GM13977 (cell line): ENCODE data around the gene ALX4.

Experiments used
- DNase-seq: peaks from one replicate; pipeline ENCODE4 v3.0.0; 2012; ENCODE audit warnings: low spot score
- CTCF ChIP-seq: IDR thresholded peaks from 2 replicates; pipeline ENCODE4 v1.5.1; 2012; ENCODE audit warnings: mild to moderate bottlenecking, control low read depth; ENCODE audit not compliant: insufficient read depth; ENCODE audit errors: extremely low read depth, missing control alignments
- in situ Hi-C: fragments of 300-500 bp; cut with MboI; formaldehyde crosslinking; loops from one replicate; pipeline ENCODE4 v1.12.0; 2022; ENCODE audit warnings: low sequenced_read_pairs, low pct_unique_long_range_greater_than_20kb, mixed read lengths, inconsistent platforms; ENCODE audit not compliant: unreplicated experiment

Gene ALX4

GRCh38 chr11:44351006-44351660 lies 41.2 kb upstream of the ALX4 start:
- in situ Hi-C loops, result no loop called here
- TF ChIP-seq CTCF, result no peak
- peak; percentile 48 for DNase-seq

GRCh38 chr11:44349328-44349727 lies 39.4 kb upstream of the ALX4 start:
- in situ Hi-C loops, result no loop called here
- no peak for DNase-seq
- no peak for TF ChIP-seq CTCF

GRCh38 chr11:44348721-44349120 lies 38.8 kb upstream of the ALX4 start:
- TF ChIP-seq CTCF, result no peak
- DNase-seq, result no peak
- in situ Hi-C loops, result no loop called here

- TF ChIP-seq CTCF, result no peak
Measured at GRCh38 chr11:44348114-44348513, 38.2 kb upstream of the ALX4 start.

GRCh38 chr11:44347538-44347937 lies 37.6 kb upstream of the ALX4 start:
- no peak for TF ChIP-seq CTCF
- DNase-seq, result no peak
- in situ Hi-C loops, result no loop called here

More at GRCh38 chr11:44348114-44348513, 38.2 kb upstream of the ALX4 start:
- DNase-seq, result no peak
- in situ Hi-C loops, result no loop called here

GRCh38 chr11:44346983-44347382 lies 37.0 kb upstream of the ALX4 start:
- no peak for TF ChIP-seq CTCF
- in situ Hi-C loops, result no loop called here
- DNase-seq, result no peak

GRCh38 chr11:44345781-44346180 lies 35.8 kb upstream of the ALX4 start:
- no peak for DNase-seq
- in situ Hi-C loops, result no loop called here
- TF ChIP-seq CTCF, result no peak
